ENCODE measurements around the gene CNNM1. TPM values are rescaled to one million over a fixed set of nuclear protein-coding genes. Genes with fewer than 3 reads are reported as not detected.

CNNM1 gene
- total and polyA plus RNA-seq, 4 donors, result 0.15 to 0.52 (median 0.19) TPM

DNA sequence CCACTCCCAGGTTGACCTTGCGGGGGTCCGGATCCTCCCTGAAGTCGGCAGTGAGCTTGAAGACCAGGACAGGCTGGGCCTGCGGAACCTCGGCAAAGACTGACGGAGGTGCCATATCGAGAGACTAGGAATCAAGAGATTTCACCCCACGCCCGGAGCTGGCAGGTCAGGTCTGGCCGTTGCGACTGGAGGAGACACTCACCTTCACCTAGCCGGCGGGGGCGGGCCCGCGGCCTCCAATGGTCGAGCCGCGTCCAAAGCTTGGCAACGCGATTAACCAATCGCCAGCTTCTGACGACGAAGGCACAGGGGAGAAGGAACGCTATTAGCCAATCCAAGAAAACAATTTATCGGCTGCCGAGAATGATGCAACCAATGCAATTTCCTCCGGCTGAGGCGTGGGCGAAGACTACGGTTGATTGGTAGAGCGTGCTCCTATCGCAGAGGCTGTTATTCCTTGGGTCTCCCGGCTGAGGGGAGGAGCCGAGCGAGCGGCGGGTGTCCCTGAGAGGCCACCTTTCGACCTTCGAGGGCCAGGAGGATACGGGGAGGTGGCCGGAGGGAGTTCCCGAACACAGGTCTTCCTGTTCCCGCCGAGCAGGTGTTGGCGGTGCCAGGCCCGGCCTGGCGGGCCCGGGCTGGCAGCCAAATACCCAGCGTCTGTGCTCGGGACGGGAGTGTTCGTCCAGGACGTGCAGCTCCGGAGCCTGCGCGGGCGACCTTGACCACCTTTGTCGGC lies 101.5 kb downstream of the CNNM1 start, which contains the start of gene GOT1:
Gene GOT1, minus strand, starts transcription at position 174 of the 739 bp plus-strand sequence. Its CDS starts 59 bp downstream, at position 115.
- H3K9ac ChIP-seq (ENCODE audit: insufficient read depth in 1 of 2, low read length in 2 of 2), result peak within 1 kb of the TSS; percentile 75 to 91
- 0 to 1% methylated on average over 59 of the region's 59 CpGs for WGBS, 2 donors
- TF ChIP-seq, protein P1, sequence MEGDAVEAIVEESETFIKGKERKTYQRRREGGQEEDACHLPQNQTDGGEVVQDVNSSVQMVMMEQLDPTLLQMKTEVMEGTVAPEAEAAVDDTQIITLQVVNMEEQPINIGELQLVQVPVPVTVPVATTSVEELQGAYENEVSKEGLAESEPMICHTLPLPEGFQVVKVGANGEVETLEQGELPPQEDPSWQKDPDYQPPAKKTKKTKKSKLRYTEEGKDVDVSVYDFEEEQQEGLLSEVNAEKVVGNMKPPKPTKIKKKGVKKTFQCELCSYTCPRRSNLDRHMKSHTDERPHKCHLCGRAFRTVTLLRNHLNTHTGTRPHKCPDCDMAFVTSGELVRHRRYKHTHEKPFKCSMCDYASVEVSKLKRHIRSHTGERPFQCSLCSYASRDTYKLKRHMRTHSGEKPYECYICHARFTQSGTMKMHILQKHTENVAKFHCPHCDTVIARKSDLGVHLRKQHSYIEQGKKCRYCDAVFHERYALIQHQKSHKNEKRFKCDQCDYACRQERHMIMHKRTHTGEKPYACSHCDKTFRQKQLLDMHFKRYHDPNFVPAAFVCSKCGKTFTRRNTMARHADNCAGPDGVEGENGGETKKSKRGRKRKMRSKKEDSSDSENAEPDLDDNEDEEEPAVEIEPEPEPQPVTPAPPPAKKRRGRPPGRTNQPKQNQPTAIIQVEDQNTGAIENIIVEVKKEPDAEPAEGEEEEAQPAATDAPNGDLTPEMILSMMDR (IDR thresholded peaks at IDR 0.05; ENCODE audit: control extremely low read depth, extremely low read depth), result no peak
- H3K4me1 ChIP-seq (ENCODE audit: control insufficient read depth in 5 of 5, insufficient read depth in 5 of 5, low read length in 5 of 5), result peaks cover 0 to 15% (median 4%) of the 10 kb centered on the region in 5 donors
- peak within 1 kb of the TSS; percentile 92 to 97 for H3K27ac ChIP-seq (ENCODE audit: low read depth in 1 of 2, low read length in 1 of 2)
- H3K9me3 ChIP-seq (ENCODE audit: control insufficient read depth in 4 of 4, insufficient read depth in 3 of 4, low read length in 3 of 4), result no peaks in the 10 kb centered on the region
- DNase-seq (peak; percentile 98 to 100 (median 100)), ATAC-seq (ENCODE audit: insufficient read depth, low FRiP score) (peak; percentile 96)
- H3K27me3 ChIP-seq (ENCODE audit: control insufficient read depth in 3 of 3, insufficient read depth in 3 of 3, low read length in 2 of 3), result no peaks in the 10 kb centered on the region
- peak within 1 kb of the TSS; percentile 88 for H3K4me3 ChIP-seq
- H3K36me3 ChIP-seq (ENCODE audit: control insufficient read depth in 4 of 4, insufficient read depth in 4 of 4, low read length in 4 of 4), result peaks cover under 1 to 6% (median 3%) of the 10 kb centered on the region in 4 donors

DNA sequence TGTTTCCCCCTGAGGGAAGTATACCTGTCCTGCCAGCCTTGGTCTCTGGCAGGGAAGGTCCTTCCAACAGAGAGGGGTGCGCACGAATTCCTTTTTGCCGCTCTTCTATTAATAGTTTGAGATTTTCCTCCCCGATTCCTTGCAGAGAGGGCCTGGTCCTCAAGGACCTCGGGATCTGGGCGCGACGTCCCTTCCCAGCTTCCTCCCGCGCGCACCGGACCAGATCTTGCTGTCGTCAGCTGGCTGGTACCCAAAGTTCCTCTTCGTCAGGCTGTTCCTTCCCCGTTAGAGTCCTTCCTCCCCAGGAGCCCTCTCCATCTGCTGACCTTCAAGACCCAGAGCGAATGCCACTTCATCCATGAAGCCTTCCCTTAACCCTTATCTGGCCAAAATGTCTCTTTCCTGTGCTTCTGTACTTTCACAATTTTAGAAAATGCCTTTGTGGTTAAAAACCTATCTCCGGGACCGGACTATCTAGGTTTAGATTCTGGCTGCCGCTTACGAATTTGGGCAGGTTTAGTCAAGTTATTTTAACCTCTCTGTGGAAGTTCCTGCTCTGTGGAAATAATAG lies 102.1 kb downstream of the CNNM1 start:
- WGBS, 2 donors, result 0 to 2% methylated on average over 20 of the region's 20 CpGs
- Histone ChIP-seq H3K9ac (ENCODE audit: insufficient read depth in 1 of 2, low read length in 2 of 2) (peak overlapping the region; percentile 75 to 91), H3K4me3 (peak overlapping the region; percentile 62), H3K27ac (ENCODE audit: low read depth in 1 of 2, low read length in 1 of 2) (peak overlapping the region; percentile 92 to 97), H3K36me3 (ENCODE audit: control insufficient read depth in 4 of 4, insufficient read depth in 4 of 4, low read length in 4 of 4) (peaks cover 0 to 4% (median 1%) of the 10 kb centered on the region in 4 donors), H3K9me3 (ENCODE audit: control insufficient read depth in 4 of 4, insufficient read depth in 3 of 4, low read length in 3 of 4) (no peaks in the 10 kb centered on the region), H3K4me1 (ENCODE audit: control insufficient read depth in 5 of 5, insufficient read depth in 5 of 5, low read length in 5 of 5) (peaks cover 0 to 15% (median 4%) of the 10 kb centered on the region in 5 donors), H3K27me3 (ENCODE audit: control insufficient read depth in 3 of 3, insufficient read depth in 3 of 3, low read length in 2 of 3) (no peaks in the 10 kb centered on the region)
- TF ChIP-seq, protein P1 (IDR thresholded peaks at IDR 0.05; ENCODE audit: control extremely low read depth, extremely low read depth), result no peak
- DNase-seq (peak in 2 of 3 donors; percentile 52 to 63), ATAC-seq (ENCODE audit: insufficient read depth, low FRiP score) (peak; percentile 28)

DNA sequence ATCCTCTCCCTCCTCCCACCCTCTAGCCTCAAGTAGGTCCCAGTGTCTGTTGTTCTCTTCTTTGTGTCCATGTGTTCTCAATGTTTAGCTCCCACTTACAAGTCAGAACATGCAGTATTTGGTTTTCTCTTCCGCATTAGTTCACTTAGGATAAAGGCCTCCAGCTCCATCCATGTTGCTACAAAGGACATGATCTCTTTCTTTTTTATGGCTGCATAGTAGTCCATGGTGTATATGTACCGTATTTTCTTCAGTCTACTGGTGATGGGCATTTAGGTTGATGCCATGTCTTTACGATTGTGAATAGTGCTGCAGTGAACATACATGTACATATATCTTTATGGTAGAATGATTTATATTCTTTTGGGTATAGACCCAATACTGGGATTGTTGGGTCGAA lies 102.9 kb downstream of the CNNM1 start:
- peak overlapping the region in 1 of 2 donors; percentile 97 for H3K27ac ChIP-seq (ENCODE audit: low read depth in 1 of 2, low read length in 1 of 2)
- TF ChIP-seq, protein P1 (IDR thresholded peaks at IDR 0.05; ENCODE audit: control extremely low read depth, extremely low read depth), result no peak
- no peak overlapping the region for H3K9ac ChIP-seq (ENCODE audit: insufficient read depth in 1 of 2, low read length in 2 of 2)
- no peak overlapping the region for H3K4me3 ChIP-seq
- H3K27me3 ChIP-seq (ENCODE audit: control insufficient read depth in 3 of 3, insufficient read depth in 3 of 3, low read length in 2 of 3), result no peaks in the 10 kb centered on the region
- no peak for ATAC-seq (ENCODE audit: insufficient read depth, low FRiP score)
- no peak for DNase-seq
- H3K9me3 ChIP-seq (ENCODE audit: control insufficient read depth in 4 of 4, insufficient read depth in 3 of 4, low read length in 3 of 4), result no peaks in the 10 kb centered on the region
- peaks cover 0 to 15% (median 4%) of the 10 kb centered on the region in 5 donors for H3K4me1 ChIP-seq (ENCODE audit: control insufficient read depth in 5 of 5, insufficient read depth in 5 of 5, low read length in 5 of 5)
- 94 to 96% methylated on average over 4 of the region's 4 CpGs for WGBS, 2 donors
- peaks cover 0 to 3% (median 1%) of the 10 kb centered on the region in 4 donors for H3K36me3 ChIP-seq (ENCODE audit: control insufficient read depth in 4 of 4, insufficient read depth in 4 of 4, low read length in 4 of 4)

Data from lung (tissue), 12 donors.